MCF 10A (cell line): ENCODE data around the gene SFXN3. TPM values are rescaled to one million over a fixed set of nuclear protein-coding genes. Genes with fewer than 3 reads are reported as not detected.

Experiments
- BruUV-seq: library from RNA; stranded (reverse); fragments of 400-500 nt; replicated peaks from 2 replicates; lab custom pipeline; 2021; lab: Mats Ljungman, UMichigan
- CTCF ChIA-PET: fragments of 300-600 bp; sonication (Branson Sonifier 250); formaldehyde crosslinking; extraction: SDS; loops from one replicate; lab custom pipeline; 2021; ENCODE audit warnings: antibody characterized with exemption, inconsistent platforms; lab: Yijun Ruan, JAX
- POLR2A ChIA-PET: fragments of 300-600, 350-650 bp; sonication (Branson Sonifier 250); formaldehyde crosslinking; extraction: SDS; loops from one replicate; lab custom pipeline; 2020; ENCODE audit warnings: antibody characterized with exemption, inconsistent platforms; lab: Yijun Ruan, JAX
- DNase-seq: peaks from one replicate; pipeline ENCODE4 v3.0.0-alpha.2; 2018; ENCODE audit not compliant: unreplicated experiment
- H3K27ac Mint-ChIP-seq: one replicate; pipeline ENCODE4 v1.8.0; 2022; ENCODE audit warnings: mild to moderate bottlenecking, low read depth, mixed read lengths; ENCODE audit not compliant: unreplicated experiment
- H3K27me3 Mint-ChIP-seq: one replicate; pipeline ENCODE4 v1.8.0; 2022; ENCODE audit warnings: mixed read lengths; ENCODE audit not compliant: insufficient read depth, unreplicated experiment
- H3K36me3 Mint-ChIP-seq: one replicate; pipeline ENCODE4 v1.8.0; 2022; ENCODE audit warnings: mild to moderate bottlenecking, moderate library complexity, mixed read lengths; ENCODE audit not compliant: insufficient read depth, unreplicated experiment
- H3K4me1 Mint-ChIP-seq: one replicate; pipeline ENCODE4 v1.8.0; 2022; ENCODE audit warnings: mixed read lengths; ENCODE audit not compliant: insufficient read depth, unreplicated experiment
- H3K4me3 Mint-ChIP-seq: one replicate; pipeline ENCODE4 v1.8.0; 2022; ENCODE audit warnings: mild to moderate bottlenecking, moderate library complexity, mixed read lengths; ENCODE audit not compliant: unreplicated experiment
- H3K9me3 Mint-ChIP-seq: one replicate; pipeline ENCODE4 v1.8.0; 2022; ENCODE audit warnings: mixed read lengths; ENCODE audit not compliant: unreplicated experiment
- intact Hi-C: fragments of 100-400 bp; cut with micrococcal nuclease; formaldehyde crosslinking; loops from 2 replicates; pipeline ENCODE4 v1.14.1; 2022
- total RNA-seq: library from RNA; stranded (reverse); gene quantifications from 2 replicates; pipeline ENCODE4 v1.2.3, GENCODE V29; 2022
- TF ChIP-seq, protein P1 (sequence below): fragments of 200-600 bp; IDR thresholded peaks from one replicate; pipeline ENCODE4 v1.8.0; 2022; ENCODE audit warnings: antibody characterized with exemption, mild to moderate bottlenecking; ENCODE audit not compliant: unreplicated experiment

The SFXN3 gene
- total RNA-seq, 1 experiment from 2014 or later = 39.4 TPM

- TF ChIP-seq, protein P1, sequence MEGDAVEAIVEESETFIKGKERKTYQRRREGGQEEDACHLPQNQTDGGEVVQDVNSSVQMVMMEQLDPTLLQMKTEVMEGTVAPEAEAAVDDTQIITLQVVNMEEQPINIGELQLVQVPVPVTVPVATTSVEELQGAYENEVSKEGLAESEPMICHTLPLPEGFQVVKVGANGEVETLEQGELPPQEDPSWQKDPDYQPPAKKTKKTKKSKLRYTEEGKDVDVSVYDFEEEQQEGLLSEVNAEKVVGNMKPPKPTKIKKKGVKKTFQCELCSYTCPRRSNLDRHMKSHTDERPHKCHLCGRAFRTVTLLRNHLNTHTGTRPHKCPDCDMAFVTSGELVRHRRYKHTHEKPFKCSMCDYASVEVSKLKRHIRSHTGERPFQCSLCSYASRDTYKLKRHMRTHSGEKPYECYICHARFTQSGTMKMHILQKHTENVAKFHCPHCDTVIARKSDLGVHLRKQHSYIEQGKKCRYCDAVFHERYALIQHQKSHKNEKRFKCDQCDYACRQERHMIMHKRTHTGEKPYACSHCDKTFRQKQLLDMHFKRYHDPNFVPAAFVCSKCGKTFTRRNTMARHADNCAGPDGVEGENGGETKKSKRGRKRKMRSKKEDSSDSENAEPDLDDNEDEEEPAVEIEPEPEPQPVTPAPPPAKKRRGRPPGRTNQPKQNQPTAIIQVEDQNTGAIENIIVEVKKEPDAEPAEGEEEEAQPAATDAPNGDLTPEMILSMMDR = no peak
- Mint-ChIP-seq H3K27me3 (no peaks in the 10 kb centered on the region), H3K4me3 (no peak overlapping the region), H3K4me1 (peaks cover 29% of the 10 kb centered on the region), H3K9me3 (no peaks in the 10 kb centered on the region), H3K27ac (no peak overlapping the region), H3K36me3 (peaks cover 31% of the 10 kb centered on the region)
- ChIA-PET POLR2A (interaction anchor here (4.1 to 5.4 kb wide), 3 partner anchors 8 to 42 kb away, joined by 24 to 82 read pairs (median 55); partner anchors contain the start of genes LZTS2, PDZD7 and SFXN3), CTCF (interaction anchor here (0.6 to 13.2 kb wide), 10 partner anchors 11 to 229 kb away, joined by 3 to 234 read pairs (median 4); partner anchors contain the start of gene KAZALD1)
- no peak for DNase-seq
- no TSS peak for BruUV-seq
- intact Hi-C loops = no loop called here
These were observed 9.0 kb downstream of the SFXN3 start for GRCh38 chr10:101040061-101040460.

GRCh38 chr10:101040851-101041250 is 9.8 kb downstream of the SFXN3 start:
- H3K27me3 Mint-ChIP-seq = no peaks in the 10 kb centered on the region
- H3K36me3 Mint-ChIP-seq = peaks cover 27% of the 10 kb centered on the region
- peaks cover 29% of the 10 kb centered on the region for H3K4me1 Mint-ChIP-seq
- TF ChIP-seq, protein P1 = no peak
- ChIA-PET CTCF (interaction anchor here (0.8 to 13.2 kb wide), 13 partner anchors 11 to 115 kb away, joined by 3 to 234 read pairs (median 5); partner anchors contain the start of genes KAZALD1, LZTS2, PDZD7 and SFXN3), POLR2A (interaction anchor here (1.0 to 5.4 kb wide), 6 partner anchors 9 to 43 kb away, joined by 4 to 82 read pairs (median 46); partner anchors contain the start of genes KAZALD1, LZTS2, PDZD7 and SFXN3)
- no TSS peak for BruUV-seq
- DNase-seq = no peak
- intact Hi-C loops = loop anchor here (1.0 kb wide), 2 partner anchors 26 to 101 kb away; no protein-coding TSS in a partner anchor
- H3K4me3 Mint-ChIP-seq = no peak overlapping the region
- H3K27ac Mint-ChIP-seq = no peak overlapping the region
- H3K9me3 Mint-ChIP-seq = no peaks in the 10 kb centered on the region

DNA sequence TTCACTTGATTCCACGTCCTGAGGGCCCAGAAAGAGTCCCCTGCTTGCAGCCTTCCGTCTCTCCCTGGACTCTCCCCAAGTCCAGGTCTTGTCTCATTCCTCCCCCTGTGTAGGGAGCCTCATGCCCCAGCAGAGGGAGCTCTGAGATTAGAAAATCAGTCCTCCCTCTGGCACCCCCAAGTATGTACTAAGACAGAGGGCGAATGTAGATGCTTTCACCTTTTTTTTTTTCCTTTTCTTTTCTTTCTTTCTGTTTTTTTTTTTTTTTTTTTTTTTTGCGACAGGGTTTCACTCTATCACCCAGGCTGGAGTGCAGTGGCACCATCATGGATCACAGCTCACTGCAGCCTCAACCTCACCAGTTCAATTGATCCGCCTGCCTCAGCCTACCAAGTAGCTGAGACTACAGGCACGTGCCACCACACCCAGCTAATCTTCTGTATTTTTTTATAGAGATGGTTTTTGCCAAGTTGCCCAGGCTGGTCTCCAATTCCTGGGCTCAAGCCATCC is 10.3 kb downstream of the SFXN3 start:
- peak; percentile 88 for DNase-seq
- Mint-ChIP-seq H3K27ac (no peak overlapping the region), H3K9me3 (no peaks in the 10 kb centered on the region), H3K36me3 (peaks cover 27% of the 10 kb centered on the region), H3K27me3 (no peaks in the 10 kb centered on the region), H3K4me3 (no peak overlapping the region), H3K4me1 (peaks cover 29% of the 10 kb centered on the region)
- ChIA-PET POLR2A (interaction anchor here (0.6 to 5.4 kb wide), 8 partner anchors 9 to 1673 kb away, joined by 3 to 82 read pairs (median 30); partner anchors contain the start of genes ARL3, KAZALD1, LZTS2 and PDZD7), CTCF (interaction anchor here (0.5 to 13.2 kb wide), 20 partner anchors 9 to 120 kb away, joined by 3 to 234 read pairs (median 4); partner anchors contain the start of genes KAZALD1, LZTS2, PDZD7 and SFXN3)
- no TSS peak for BruUV-seq
- intact Hi-C loops = loop anchor here (1.0 kb wide), 2 partner anchors 26 to 101 kb away; no protein-coding TSS in a partner anchor
- TF ChIP-seq, protein P1 = peak; percentile 94

GRCh38 chr10:101042118-101042517 is 11.1 kb downstream of the SFXN3 start:
- no TSS peak for BruUV-seq

More at GRCh38 chr10:101042118-101042517, 11.1 kb downstream of the SFXN3 start:
- Mint-ChIP-seq H3K27me3 (no peaks in the 10 kb centered on the region), H3K4me1 (peaks cover 29% of the 10 kb centered on the region), H3K4me3 (peak overlapping the region; percentile 98), H3K9me3 (no peaks in the 10 kb centered on the region), H3K36me3 (peaks cover 24% of the 10 kb centered on the region), H3K27ac (peak overlapping the region; percentile 100)
- ChIA-PET CTCF (interaction anchor here (0.5 to 13.2 kb wide), 20 partner anchors 10 to 120 kb away, joined by 3 to 234 read pairs (median 5); partner anchors contain the start of genes KAZALD1, LZTS2, PDZD7 and SFXN3), POLR2A (interaction anchor here (0.6 to 5.4 kb wide), 19 partner anchors 10 to 1672 kb away, joined by 3 to 82 read pairs (median 5); partner anchors contain the start of genes ARL3, DPCD, KAZALD1 and LZTS2)
- intact Hi-C loops = no loop called here
- no peak for DNase-seq
- TF ChIP-seq, protein P1 = no peak
